HepG2 (cell line): ENCODE measurements around the gene BPHL. TPM values are rescaled to one million over a fixed set of nuclear protein-coding genes. Genes with fewer than 3 reads are reported as not detected.

Experiments
- ATAC-seq: fragments of 200-7000 bp; cut with Tn5 transposase; 3 replicates; pipeline ENCODE4 v1.9.1; 2020; ENCODE audit warnings: mild to moderate bottlenecking, moderate library complexity
- BruUV-seq: library from RNA; stranded (reverse); fragments of 400-500 nt; replicated peaks from 2 replicates; lab custom pipeline; 2021; lab: Mats Ljungman, UMichigan
- CTCF ChIA-PET: fragments of 300-600 bp; formaldehyde crosslinking; extraction: SDS; loops from one replicate; lab custom pipeline; 2021; ENCODE audit warnings: low total read pairs, inconsistent platforms, low intra/inter-chr PET ratio; lab: Yijun Ruan, JAX
- POLR2A ChIA-PET: fragments of 350-600 bp; sonication (Branson Sonifier 250); formaldehyde crosslinking; loops from one replicate; lab custom pipeline; 2020; ENCODE audit warnings: antibody characterized with exemption, inconsistent platforms; lab: Yijun Ruan, JAX
- DNase-seq: peaks from one replicate; pipeline ENCODE4 v3.0.0-alpha.2; 2015; ENCODE audit warnings: low spot score
- FAIRE-seq: peaks from 3 replicates; lab custom pipeline; 2011; peaks lifted over from hg19 to GRCh38; lab: Jason Lieb, UNC
- H2AFZ ChIP-seq: one replicate; pipeline ENCODE4 v1.6.1; 2011; ENCODE audit warnings: low read length, inconsistent platforms
- H3K27ac ChIP-seq: fragments of 300-600 bp; 3 replicates; pipeline ENCODE4 v1.8.0; 2011; ENCODE audit warnings: mixed run types, mild to moderate bottlenecking, mixed read lengths, low read length, inconsistent platforms; ENCODE audit not compliant: insufficient read depth; ENCODE audit errors: extremely low read length
- H3K27me3 ChIP-seq, 2 experiments: fragments of 200-600 bp in 1 of 2; 2 replicates in 1 of 2; 3 replicates in 1 of 2; pipeline versions ENCODE4 v1.6.0 to v1.8.0; 2011; ENCODE audit warnings: low read length in 2 of 2, mild to moderate bottlenecking in 2 of 2, moderate library complexity in 2 of 2, inconsistent platforms in 1 of 2; ENCODE audit not compliant: insufficient read depth in 2 of 2, control insufficient read depth in 1 of 2
- H3K36me3 ChIP-seq, 2 experiments: fragments of 200-600 bp in 1 of 2; replicated peaks in 1 of 2; 2 replicates in 1 of 2; 3 replicates in 1 of 2; pipeline versions ENCODE4 v1.5.1 to v1.8.0; 2011; ENCODE audit warnings: low read length in 2 of 2, inconsistent platforms in 1 of 2; ENCODE audit not compliant: insufficient read depth in 2 of 2, control insufficient read depth in 1 of 2
- H3K4me1 ChIP-seq: 2 replicates; pipeline ENCODE4 v1.5.1; 2012; ENCODE audit warnings: low read length, inconsistent platforms; ENCODE audit not compliant: insufficient read depth
- H3K4me2 ChIP-seq: 2 replicates; pipeline ENCODE4 v1.6.0; 2011; ENCODE audit warnings: low read depth, low read length, inconsistent platforms
- H3K4me3 ChIP-seq, 3 experiments: fragments of 200-600 bp in 1 of 3; sonication (generic), shearing (Covaris generic) in 1 of 3; replicated peaks in 1 of 3; 2 replicates each; pipeline ENCODE4 v1.5.1; 2011 to 2016; ENCODE audit warnings: low read length in 3 of 3, inconsistent platforms in 2 of 3, low read depth in 2 of 3, mild to moderate bottlenecking in 2 of 3, control low read depth in 1 of 3, mixed read lengths in 1 of 3; ENCODE audit not compliant: insufficient read depth in 1 of 3
- H3K79me2 ChIP-seq: one replicate; pipeline ENCODE4 v1.6.1; 2011; ENCODE audit warnings: low read length, inconsistent platforms; ENCODE audit not compliant: insufficient read depth
- H3K9ac ChIP-seq: 2 replicates; pipeline ENCODE4 v1.6.0; 2011; ENCODE audit warnings: mild to moderate bottlenecking, low read depth, low read length, inconsistent platforms; ENCODE audit not compliant: insufficient read depth
- H3K9me3 ChIP-seq: 2 replicates; pipeline ENCODE4 v1.5.1; 2012; ENCODE audit warnings: mild to moderate bottlenecking, low read length
- H4K20me1 ChIP-seq: 2 replicates; pipeline ENCODE4 v1.6.0; 2011; ENCODE audit warnings: inconsistent platforms, mild to moderate bottlenecking, low read length, moderate library complexity; ENCODE audit not compliant: insufficient read depth
- BHLHE40 ChIP-seq: IDR thresholded peaks from 2 replicates; pipeline ENCODE4 v1.6.1; 2011; ENCODE audit warnings: low read length, improper control_type of control experiment
- CC2D1A ChIP-seq: sonication (generic); formaldehyde crosslinking; IDR thresholded peaks from 2 replicates; pipeline ENCODE4 v1.8.1; 2023; ENCODE audit warnings: mild to moderate bottlenecking, missing genetic modification reagents
- DMAP1 ChIP-seq: IDR thresholded peaks from 2 replicates; pipeline ENCODE4 v1.6.1; 2016
- HHEX ChIP-seq: IDR thresholded peaks from 2 replicates; pipeline ENCODE4 v1.6.1; 2016; ENCODE audit warnings: control low read depth
- PHF8 ChIP-seq: sonication (generic); formaldehyde crosslinking; IDR thresholded peaks from 2 replicates; pipeline ENCODE4 v1.5.0; 2020; ENCODE audit warnings: missing genetic modification reagents
- POGZ ChIP-seq: sonication (generic); formaldehyde crosslinking; IDR thresholded peaks from 2 replicates; pipeline ENCODE4 v1.4.0; 2020; ENCODE audit warnings: mild to moderate bottlenecking, missing genetic modification reagents
- SAFB2 ChIP-seq: sonication (generic); formaldehyde crosslinking; IDR thresholded peaks from 2 replicates; pipeline ENCODE4 v1.5.1; 2020; ENCODE audit warnings: missing genetic modification reagents, low read depth, mild to moderate bottlenecking, borderline replicate concordance
- XBP1 ChIP-seq: sonication (generic); formaldehyde crosslinking; IDR thresholded peaks from 2 replicates; pipeline ENCODE4 v1.5.0; 2020; ENCODE audit warnings: missing genetic modification reagents
- ZMYM4 ChIP-seq: sonication (generic); formaldehyde crosslinking; IDR thresholded peaks from 2 replicates; pipeline ENCODE4 v1.8.1; 2023; ENCODE audit warnings: mild to moderate bottlenecking, missing genetic modification reagents
- ZNF136 ChIP-seq: sonication (generic); formaldehyde crosslinking; IDR thresholded peaks from 2 replicates; pipeline ENCODE4 v1.8.1; 2022; ENCODE audit warnings: low read depth, mild to moderate bottlenecking, moderate library complexity, missing genetic modification reagents
- ZNF572 ChIP-seq: sonication (generic); formaldehyde crosslinking; IDR thresholded peaks from 2 replicates; pipeline ENCODE4 v1.5.1; 2020; ENCODE audit warnings: mild to moderate bottlenecking, missing genetic modification reagents
- ZNF749 ChIP-seq: sonication (generic); formaldehyde crosslinking; IDR thresholded peaks from 2 replicates; pipeline ENCODE4 v1.8.0; 2022; ENCODE audit warnings: mild to moderate bottlenecking, missing genetic modification reagents, moderate library complexity, borderline replicate concordance
- WGBS: methylation state at CpG from one replicate; pipeline ENCODE4 v1.1.6; 2017; ENCODE audit warnings: low lambda C conversion rate; 5-methylcytosine and 5-hydroxymethylcytosine counted together
- in situ Hi-C: cut with HindIII; loops from 2 replicates; pipeline ENCODE4 v1.10.0; 2017; ENCODE audit warnings: low pct_unique_long_range_greater_than_20kb; ENCODE audit not compliant: extremely low pct_ligation_motif_present
- intact Hi-C: fragments of 100-400 bp; cut with micrococcal nuclease; formaldehyde crosslinking; loops from one replicate; pipeline ENCODE4 v1.10.0; 2022; ENCODE audit not compliant: unreplicated experiment
- polyA plus RNA-seq, 8 experiments: library from polyadenylated mRNA; depleted of rRNA in 3 of 8; stranded (reverse) in 7 of 8; unstranded in 1 of 8; fragments of >200 nt; fragmentation: Illumina TruSeq in 4 of 8; extraction: Trizol in 4 of 8; gene quantifications; 2 replicates each; pipeline versions ENCODE4 v1.2.1 to v1.2.3, GENCODE V29; 2011 to 2016; ENCODE audit warnings: low read depth in 4 of 8, missing spikeins in 1 of 8, mixed read lengths in 1 of 8; ENCODE audit not compliant: insufficient read depth in 1 of 8
- total RNA-seq, 5 experiments: library from RNA; depleted of rRNA; stranded (reverse); fragments of >200 nt; fragmentation: Illumina TruSeq; extraction: Trizol; gene quantifications; 2 replicates each; pipeline ENCODE4 v1.2.3, GENCODE V29; 2016; ENCODE audit warnings: low read depth in 1 of 5
- TF ChIP-seq, protein P1 (sequence below): sonication (generic); formaldehyde crosslinking; IDR thresholded peaks from 2 replicates; pipeline ENCODE4 v1.4.0; 2020; ENCODE audit warnings: missing genetic modification reagents
- TF ChIP-seq, protein P2 (sequence below): sonication (generic); formaldehyde crosslinking; IDR thresholded peaks from 2 replicates; pipeline ENCODE4 v1.4.0; 2020; ENCODE audit warnings: low read depth, mild to moderate bottlenecking, missing genetic modification reagents
- TF ChIP-seq, protein P3 (sequence below): sonication (generic); formaldehyde crosslinking; IDR thresholded peaks from 2 replicates; pipeline ENCODE4 v1.5.0; 2020; ENCODE audit warnings: missing genetic modification reagents

BPHL gene
- total and polyA plus RNA-seq, 2 of the 13 experiments (the other 11 are each of a cell fraction or from before 2014, with no cell fraction given): 37.8 to 39.5 TPM

DNA sequence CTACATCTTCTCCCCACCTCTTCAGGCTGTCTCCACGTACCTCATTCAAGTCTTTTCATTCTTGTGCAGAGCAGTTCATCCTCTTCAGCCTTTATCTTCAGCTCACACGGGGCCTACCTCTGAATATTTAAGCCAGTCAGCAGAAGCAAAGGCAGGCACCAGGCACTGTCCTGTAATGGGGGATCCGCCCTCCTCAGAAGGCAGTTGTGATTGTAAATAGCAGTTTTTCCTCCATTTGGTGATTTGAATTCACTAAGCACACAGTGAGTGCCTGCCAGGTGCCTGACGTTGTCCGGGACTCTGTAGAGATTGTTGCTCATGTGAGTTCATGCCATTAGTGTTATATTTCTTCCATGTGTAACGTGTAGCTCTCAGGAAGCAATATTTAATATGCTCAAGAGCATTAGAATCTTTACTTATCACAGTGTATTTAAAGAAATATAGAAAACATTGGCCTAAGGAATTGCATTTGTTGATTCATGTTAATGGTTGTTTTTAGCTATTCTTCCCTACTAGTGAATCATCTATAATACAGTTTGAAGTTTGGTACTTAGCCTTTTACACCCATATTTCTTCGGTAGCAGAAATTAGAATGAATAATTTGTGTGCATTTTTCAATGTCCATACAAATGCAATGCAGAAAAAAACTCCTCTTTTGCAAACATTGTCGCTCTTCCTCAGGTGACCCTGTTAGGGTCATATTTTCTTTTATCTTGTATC, 17.9 kb downstream of the BPHL start:
- H3K79me2 ChIP-seq: no peaks in the 10 kb centered on the region
- intact Hi-C loops: loop anchor here (5.0 kb wide), 1 partner anchor 96 kb away; no protein-coding TSS in a partner anchor
- BruUV-seq: no TSS peak
- ChIA-PET POLR2A (interaction anchor here (0.6 to 3.0 kb wide), 9 partner anchors 9 to 146 kb away, joined by 3 to 18 read pairs (median 6); partner anchors contain the start of genes BPHL and TUBB2A), CTCF (no interaction called here)
- no peaks in the 10 kb centered on the region for H4K20me1 ChIP-seq
- ATAC-seq (no peak), DNase-seq (no peak), FAIRE-seq (no peak)
- peaks cover 74% of the 10 kb centered on the region for H3K4me1 ChIP-seq
- H2AFZ ChIP-seq: no peak overlapping the region
- H3K36me3 ChIP-seq: peaks cover 3 to 20% of the 10 kb centered on the region in 2 experiments; a peak in 3 of 5 replicates
- 80% methylated on average over 8 of the region's 8 CpGs for WGBS
- in situ Hi-C loops: loop anchor here (5.0 kb wide), 1 partner anchor 111 kb away; no protein-coding TSS in a partner anchor
- no peaks in the 10 kb centered on the region for H3K9me3 ChIP-seq
- H3K27me3 ChIP-seq: no peaks in the 10 kb centered on the region
- peak overlapping the region in 1 of 3 experiments; percentile 47; a peak in 1 of 6 replicates for H3K4me3 ChIP-seq
- peak overlapping the region; percentile 73 for H3K4me2 ChIP-seq
- peak overlapping the region; percentile 90 for H3K27ac ChIP-seq
- peak overlapping the region; percentile 68 for H3K9ac ChIP-seq
- TF ChIP-seq XBP1 (CRISPR knock-in tag) (no peak), ZMYM4 (0 out of 2 replicates have a peak, but pooled peaks have one; percentile 6), PHF8 (CRISPR knock-in tag) (no peak), ZNF749 (CRISPR knock-in tag) (no peak), HHEX (CRISPR knock-in tag) (0 out of 2 replicates have a peak, but pooled peaks have one; percentile 17), BHLHE40 (no peak), ZNF136 (CRISPR knock-in tag) (0 out of 2 replicates have a peak, but pooled peaks have one; percentile 23), DMAP1 (CRISPR knock-in tag) (no peak), POGZ (CRISPR knock-in tag) (no peak), ZNF572 (CRISPR knock-in tag) (0 out of 2 replicates have a peak, but pooled peaks have one; percentile 5), CC2D1A (CRISPR knock-in tag) (peak; percentile 3; the same call in 1 of the 2 replicates), SAFB2 (CRISPR knock-in tag) (no peak)
- TF ChIP-seq, protein P1, sequence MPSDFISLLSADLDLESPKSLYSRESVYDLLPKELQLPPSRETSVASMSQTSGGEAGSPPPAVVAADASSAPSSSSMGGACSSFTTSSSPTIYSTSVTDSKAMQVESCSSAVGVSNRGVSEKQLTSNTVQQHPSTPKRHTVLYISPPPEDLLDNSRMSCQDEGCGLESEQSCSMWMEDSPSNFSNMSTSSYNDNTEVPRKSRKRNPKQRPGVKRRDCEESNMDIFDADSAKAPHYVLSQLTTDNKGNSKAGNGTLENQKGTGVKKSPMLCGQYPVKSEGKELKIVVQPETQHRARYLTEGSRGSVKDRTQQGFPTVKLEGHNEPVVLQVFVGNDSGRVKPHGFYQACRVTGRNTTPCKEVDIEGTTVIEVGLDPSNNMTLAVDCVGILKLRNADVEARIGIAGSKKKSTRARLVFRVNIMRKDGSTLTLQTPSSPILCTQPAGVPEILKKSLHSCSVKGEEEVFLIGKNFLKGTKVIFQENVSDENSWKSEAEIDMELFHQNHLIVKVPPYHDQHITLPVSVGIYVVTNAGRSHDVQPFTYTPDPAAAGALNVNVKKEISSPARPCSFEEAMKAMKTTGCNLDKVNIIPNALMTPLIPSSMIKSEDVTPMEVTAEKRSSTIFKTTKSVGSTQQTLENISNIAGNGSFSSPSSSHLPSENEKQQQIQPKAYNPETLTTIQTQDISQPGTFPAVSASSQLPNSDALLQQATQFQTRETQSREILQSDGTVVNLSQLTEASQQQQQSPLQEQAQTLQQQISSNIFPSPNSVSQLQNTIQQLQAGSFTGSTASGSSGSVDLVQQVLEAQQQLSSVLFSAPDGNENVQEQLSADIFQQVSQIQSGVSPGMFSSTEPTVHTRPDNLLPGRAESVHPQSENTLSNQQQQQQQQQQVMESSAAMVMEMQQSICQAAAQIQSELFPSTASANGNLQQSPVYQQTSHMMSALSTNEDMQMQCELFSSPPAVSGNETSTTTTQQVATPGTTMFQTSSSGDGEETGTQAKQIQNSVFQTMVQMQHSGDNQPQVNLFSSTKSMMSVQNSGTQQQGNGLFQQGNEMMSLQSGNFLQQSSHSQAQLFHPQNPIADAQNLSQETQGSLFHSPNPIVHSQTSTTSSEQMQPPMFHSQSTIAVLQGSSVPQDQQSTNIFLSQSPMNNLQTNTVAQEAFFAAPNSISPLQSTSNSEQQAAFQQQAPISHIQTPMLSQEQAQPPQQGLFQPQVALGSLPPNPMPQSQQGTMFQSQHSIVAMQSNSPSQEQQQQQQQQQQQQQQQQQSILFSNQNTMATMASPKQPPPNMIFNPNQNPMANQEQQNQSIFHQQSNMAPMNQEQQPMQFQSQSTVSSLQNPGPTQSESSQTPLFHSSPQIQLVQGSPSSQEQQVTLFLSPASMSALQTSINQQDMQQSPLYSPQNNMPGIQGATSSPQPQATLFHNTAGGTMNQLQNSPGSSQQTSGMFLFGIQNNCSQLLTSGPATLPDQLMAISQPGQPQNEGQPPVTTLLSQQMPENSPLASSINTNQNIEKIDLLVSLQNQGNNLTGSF (CRISPR knock-in tag): no peak
- TF ChIP-seq, protein P2, sequence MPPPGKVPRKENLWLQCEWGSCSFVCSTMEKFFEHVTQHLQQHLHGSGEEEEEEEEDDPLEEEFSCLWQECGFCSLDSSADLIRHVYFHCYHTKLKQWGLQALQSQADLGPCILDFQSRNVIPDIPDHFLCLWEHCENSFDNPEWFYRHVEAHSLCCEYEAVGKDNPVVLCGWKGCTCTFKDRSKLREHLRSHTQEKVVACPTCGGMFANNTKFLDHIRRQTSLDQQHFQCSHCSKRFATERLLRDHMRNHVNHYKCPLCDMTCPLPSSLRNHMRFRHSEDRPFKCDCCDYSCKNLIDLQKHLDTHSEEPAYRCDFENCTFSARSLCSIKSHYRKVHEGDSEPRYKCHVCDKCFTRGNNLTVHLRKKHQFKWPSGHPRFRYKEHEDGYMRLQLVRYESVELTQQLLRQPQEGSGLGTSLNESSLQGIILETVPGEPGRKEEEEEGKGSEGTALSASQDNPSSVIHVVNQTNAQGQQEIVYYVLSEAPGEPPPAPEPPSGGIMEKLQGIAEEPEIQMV (CRISPR knock-in tag): 0 out of 2 replicates have a peak, but pooled peaks have one; percentile 13
- TF ChIP-seq, protein P3, sequence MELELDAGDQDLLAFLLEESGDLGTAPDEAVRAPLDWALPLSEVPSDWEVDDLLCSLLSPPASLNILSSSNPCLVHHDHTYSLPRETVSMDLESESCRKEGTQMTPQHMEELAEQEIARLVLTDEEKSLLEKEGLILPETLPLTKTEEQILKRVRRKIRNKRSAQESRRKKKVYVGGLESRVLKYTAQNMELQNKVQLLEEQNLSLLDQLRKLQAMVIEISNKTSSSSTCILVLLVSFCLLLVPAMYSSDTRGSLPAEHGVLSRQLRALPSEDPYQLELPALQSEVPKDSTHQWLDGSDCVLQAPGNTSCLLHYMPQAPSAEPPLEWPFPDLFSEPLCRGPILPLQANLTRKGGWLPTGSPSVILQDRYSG: no peak
